Stimulated activated CD8-positive, alpha-beta memory T cell treated with anti-CD3 and anti-CD28 coated beads, Interleukin-15, amount 100 ng/mL, for 48 hours (primary cell): ENCODE results near the gene CDH13.

Source experiments
- DNase-seq, 2 donors: peaks; one replicate each; pipeline ENCODE4 v3.0.0-alpha.2; 2020; ENCODE audit warnings: low read depth in 2 of 2

CDH13 gene

GRCh38 chr16:83160287-83161020, 533.7 kb downstream of the CDH13 start:
- DNase-seq = no peak

GRCh38 chr16:83162791-83163190, 536.0 kb downstream of the CDH13 start:
- DNase-seq = no peak

GRCh38 chr16:83164816-83165215, 538.0 kb downstream of the CDH13 start:
- DNase-seq = no peak

- DNase-seq = no peak
Measured at GRCh38 chr16:83171396-83171795, 544.6 kb downstream of the CDH13 start.

GRCh38 chr16:83174671-83175070, 547.9 kb downstream of the CDH13 start:
- no peak for DNase-seq

GRCh38 chr16:83176802-83177201, 550.0 kb downstream of the CDH13 start:
- DNase-seq = no peak

- no peak for DNase-seq
Measured at GRCh38 chr16:83185902-83186301, 559.1 kb downstream of the CDH13 start.

GRCh38 chr16:83187405-83187804, 560.6 kb downstream of the CDH13 start:
- peak in 1 of 2 donors; percentile 7 for DNase-seq

- DNase-seq = no peak
Measured at GRCh38 chr16:83196796-83197195, 570.0 kb downstream of the CDH13 start.

- DNase-seq = no peak
Measured at GRCh38 chr16:83197450-83197849, 570.7 kb downstream of the CDH13 start.

- no peak for DNase-seq
Measured at GRCh38 chr16:83198977-83199376, 572.2 kb downstream of the CDH13 start.

- no peak for DNase-seq
Measured at GRCh38 chr16:83200005-83200779, 573.4 kb downstream of the CDH13 start.

- DNase-seq = no peak
Measured at GRCh38 chr16:83201748-83202147, 575.0 kb downstream of the CDH13 start.

- no peak for DNase-seq
Measured at GRCh38 chr16:83205896-83206295, 579.1 kb downstream of the CDH13 start.

GRCh38 chr16:83206426-83206825, 579.7 kb downstream of the CDH13 start:
- no peak for DNase-seq

GRCh38 chr16:83211711-83212110, 584.9 kb downstream of the CDH13 start:
- DNase-seq = no peak

- no peak for DNase-seq
Measured at GRCh38 chr16:83212301-83212841, 585.6 kb downstream of the CDH13 start.

- DNase-seq = no peak
Measured at GRCh38 chr16:83214671-83215070, 587.9 kb downstream of the CDH13 start.

- DNase-seq = peak; percentile 2 to 11
Measured at GRCh38 chr16:83215406-83216001, 588.7 kb downstream of the CDH13 start.

GRCh38 chr16:83219285-83219684, 592.5 kb downstream of the CDH13 start:
- no peak for DNase-seq

GRCh38 chr16:83220066-83220465, 593.3 kb downstream of the CDH13 start:
- DNase-seq = no peak

- DNase-seq = no peak
Measured at GRCh38 chr16:83224642-83225041, 597.9 kb downstream of the CDH13 start.

- DNase-seq = no peak
Measured at GRCh38 chr16:83227336-83227735, 600.6 kb downstream of the CDH13 start.
